SK-N-MC (cell line): ENCODE results near the gene CRACDL.
"Not testable (repeated sequence)": the region's sequence is repeated elsewhere in the genome, so short reads cannot be mapped to it uniquely, and the experiment has no call there.

Experiments used
- DNase-seq: peaks from one replicate; pipeline ENCODE4 v3.0.0-alpha.2; 2011; ENCODE audit warnings: low read depth, low spot score
- H3K27ac ChIP-seq: fragments of 200-600 bp; sonication (generic); 2 replicates; pipeline ENCODE4 v1.5.1; 2016; ENCODE audit warnings: mixed run types
- H3K36me3 ChIP-seq: fragments of 200-600 bp; sonication (generic); 2 replicates; pipeline ENCODE4 v1.6.1; 2017; ENCODE audit warnings: antibody characterized with exemption, low read length, mixed read lengths; ENCODE audit not compliant: insufficient read depth
- H3K4me3 ChIP-seq: fragments of 200-600 bp; sonication (generic); 2 replicates; pipeline ENCODE4 v1.5.1; 2016
- H3K9ac ChIP-seq: fragments of 200-600 bp; sonication (generic); 2 replicates; pipeline ENCODE4 v1.8.0; 2017; ENCODE audit warnings: mixed run types, mixed read lengths; ENCODE audit not compliant: insufficient read length
- H3K9me3 ChIP-seq: fragments of 200-600 bp; sonication (generic); 2 replicates; pipeline ENCODE4 v1.6.1; 2017; ENCODE audit warnings: low read depth, mild to moderate bottlenecking, antibody characterized with exemption, low read length, moderate library complexity, mixed read lengths
- EZH2 ChIP-seq: fragments of 200-600 bp; sonication (generic); IDR thresholded peaks from one replicate; pipeline ENCODE4 v1.6.1; 2017; ENCODE audit warnings: antibody characterized with exemption
- FOXP2 ChIP-seq: optimal IDR thresholded peaks from 2 replicates; pipeline ENCODE3; 2011; ENCODE audit warnings: mild to moderate bottlenecking, moderate library complexity; ENCODE audit not compliant: insufficient read depth; ENCODE audit errors: extremely low read length, control extremely low read depth
- POLR2AphosphoS5 ChIP-seq: IDR thresholded peaks from 2 replicates; pipeline ENCODE4 v1.6.1; 2012; ENCODE audit warnings: mild to moderate bottlenecking, low read depth, low read length, borderline replicate concordance

Gene CRACDL

DNA sequence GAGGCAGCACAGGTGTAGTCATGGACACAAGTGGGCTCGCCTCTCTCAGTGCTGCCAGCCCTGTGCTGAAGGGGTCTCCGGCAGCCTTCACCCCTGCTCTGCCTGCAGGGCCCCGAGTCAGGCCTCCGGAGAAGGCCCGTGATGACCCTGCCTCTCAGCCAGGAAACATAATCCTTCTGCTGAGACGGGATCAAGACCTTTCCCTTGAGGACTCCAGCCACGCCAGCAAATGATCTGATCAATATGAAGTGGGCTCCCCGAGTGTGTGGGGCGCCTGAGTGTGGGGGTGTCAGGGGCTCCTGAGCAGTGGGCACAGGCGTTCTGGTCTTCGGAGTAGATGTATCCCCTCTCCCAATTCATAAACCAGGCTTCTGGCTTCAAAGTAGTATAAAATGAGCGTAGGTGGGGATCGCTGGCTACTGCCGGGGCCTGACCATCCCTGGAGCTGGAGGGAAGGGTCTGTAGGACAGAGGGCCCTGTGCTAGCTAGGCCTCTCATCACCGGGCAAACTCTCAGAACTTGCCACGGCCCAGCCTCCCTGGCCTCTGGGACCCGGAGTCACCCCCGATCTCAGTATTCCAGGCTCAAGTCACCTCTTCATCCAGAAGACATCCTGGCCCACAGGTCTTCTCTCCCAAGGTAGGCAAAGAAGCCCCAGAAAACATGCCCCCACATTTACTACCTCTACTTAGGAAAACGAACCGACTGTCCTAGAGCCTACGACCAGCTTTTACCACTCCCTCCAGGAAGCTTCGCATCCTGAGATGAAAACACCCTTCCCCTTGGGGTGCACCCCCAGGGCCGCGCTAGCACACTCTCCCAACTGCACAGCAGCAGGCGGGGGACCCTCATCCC is 33.6 kb downstream of the CRACDL start:
- no peaks in the 10 kb centered on the region for H3K9me3 ChIP-seq
- H3K9ac ChIP-seq = no peak overlapping the region
- no peak overlapping the region for H3K27ac ChIP-seq
- no peak for DNase-seq
- no peaks in the 10 kb centered on the region for H3K36me3 ChIP-seq
- H3K4me3 ChIP-seq = no peak overlapping the region
- TF ChIP-seq EZH2 = no peak

DNA sequence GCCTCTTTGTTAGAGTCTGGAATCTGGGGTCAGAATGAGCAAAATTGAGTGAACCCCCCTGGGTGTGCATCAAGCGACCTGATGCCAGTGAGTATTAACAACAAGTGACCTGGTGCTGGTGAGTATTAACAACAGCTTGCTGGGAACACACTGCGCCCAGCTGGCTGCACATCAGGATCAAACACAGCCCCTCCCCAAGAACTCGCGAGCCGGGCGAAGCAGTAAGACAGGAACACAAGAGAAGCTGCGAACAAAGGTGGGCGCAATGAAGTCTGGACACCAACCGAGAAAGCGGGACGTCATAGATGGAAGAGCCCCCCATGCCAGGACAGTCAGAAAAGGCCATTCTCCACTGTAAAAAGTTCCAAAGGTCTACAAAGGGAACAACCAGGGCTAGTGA is 34.3 kb downstream of the CRACDL start:
- no peak overlapping the region for H3K27ac ChIP-seq

DNA sequence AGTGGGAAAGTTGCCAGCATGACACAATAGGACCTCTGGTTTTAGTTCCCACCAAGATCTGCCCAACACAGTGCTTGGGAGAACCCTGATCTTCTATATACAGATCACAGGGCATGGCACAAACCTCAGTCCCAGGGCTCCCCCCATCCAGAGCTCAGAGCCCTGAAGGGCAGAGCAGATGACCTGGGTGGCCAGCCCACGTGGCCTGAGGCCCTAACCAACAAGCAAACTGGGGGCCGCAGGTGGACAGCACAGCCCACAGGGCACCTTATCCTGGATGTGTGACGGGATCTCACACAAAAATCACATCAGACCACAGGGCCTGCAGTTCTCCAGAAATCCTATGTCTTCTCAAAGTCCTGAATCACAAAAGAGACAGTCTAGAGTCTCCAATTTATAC is 34.7 kb downstream of the CRACDL start:
- TF ChIP-seq EZH2 (no peak), FOXP2 (no peak), POLR2AphosphoS5 (no peak)
- no peak for DNase-seq
- Histone ChIP-seq H3K9me3 (no peaks in the 10 kb centered on the region), H3K4me3 (no peak overlapping the region), H3K9ac (no peak overlapping the region), H3K36me3 (no peaks in the 10 kb centered on the region), H3K27ac (no peak overlapping the region)

More for the DNA sequence above, 34.3 kb downstream of the CRACDL start:
- TF ChIP-seq EZH2 = no peak
- no peak for TF ChIP-seq POLR2AphosphoS5
- no peak for TF ChIP-seq FOXP2
- Histone ChIP-seq H3K9me3 (no peaks in the 10 kb centered on the region), H3K9ac (no peak overlapping the region), H3K36me3 (no peaks in the 10 kb centered on the region), H3K4me3 (no peak overlapping the region)
- no peak for DNase-seq

DNA sequence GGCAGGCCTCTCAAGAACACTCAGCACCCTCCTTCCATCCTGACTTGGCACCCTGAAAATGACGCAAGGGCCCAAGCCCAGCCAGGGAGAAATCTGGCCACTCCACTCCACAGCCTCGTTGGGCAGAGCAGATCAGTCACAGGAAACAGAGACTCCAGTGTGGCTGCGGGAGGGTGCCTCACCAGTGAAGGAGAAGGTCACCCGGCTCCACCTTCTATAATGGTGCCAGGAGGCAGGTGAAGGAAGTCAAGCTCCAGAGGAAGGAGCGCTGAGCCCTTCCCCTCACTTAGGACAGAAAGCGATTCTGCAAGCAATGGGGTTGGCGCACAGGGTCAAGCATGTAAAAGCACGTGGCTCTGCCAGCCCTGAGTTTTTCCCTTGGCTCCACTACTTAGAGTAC is 35.3 kb downstream of the CRACDL start:
- no peak overlapping the region for H3K9ac ChIP-seq
- no peak overlapping the region for H3K27ac ChIP-seq
- no peak for DNase-seq
- H3K36me3 ChIP-seq = no peaks in the 10 kb centered on the region
- H3K9me3 ChIP-seq = no peaks in the 10 kb centered on the region
- H3K4me3 ChIP-seq = no peak overlapping the region
- TF ChIP-seq FOXP2 (no peak), EZH2 (no peak), POLR2AphosphoS5 (no peak)

DNA sequence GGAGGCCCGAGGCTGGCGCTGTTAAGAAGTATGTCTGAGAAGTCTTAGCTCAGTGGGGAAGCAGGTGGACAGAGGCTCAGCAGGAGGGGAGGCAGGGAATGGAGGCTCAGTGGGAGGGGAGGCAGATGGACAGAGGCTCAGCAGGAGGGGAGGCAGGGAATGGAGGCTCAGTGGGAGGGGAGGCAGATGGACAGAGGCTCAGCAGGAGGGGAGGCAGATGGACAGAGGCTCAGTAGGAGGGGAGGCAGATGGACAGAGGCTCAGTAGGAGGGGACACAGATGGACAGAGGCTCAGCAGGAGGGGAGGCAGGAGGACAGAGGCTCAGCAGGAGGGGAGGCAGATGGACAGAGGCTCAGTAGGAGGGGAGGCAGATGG is 36.3 kb downstream of the CRACDL start:
- not testable (repeated sequence) for H3K27ac ChIP-seq, DNase-seq, H3K9ac ChIP-seq, H3K36me3 ChIP-seq, H3K4me3 ChIP-seq, H3K9me3 ChIP-seq

DNA sequence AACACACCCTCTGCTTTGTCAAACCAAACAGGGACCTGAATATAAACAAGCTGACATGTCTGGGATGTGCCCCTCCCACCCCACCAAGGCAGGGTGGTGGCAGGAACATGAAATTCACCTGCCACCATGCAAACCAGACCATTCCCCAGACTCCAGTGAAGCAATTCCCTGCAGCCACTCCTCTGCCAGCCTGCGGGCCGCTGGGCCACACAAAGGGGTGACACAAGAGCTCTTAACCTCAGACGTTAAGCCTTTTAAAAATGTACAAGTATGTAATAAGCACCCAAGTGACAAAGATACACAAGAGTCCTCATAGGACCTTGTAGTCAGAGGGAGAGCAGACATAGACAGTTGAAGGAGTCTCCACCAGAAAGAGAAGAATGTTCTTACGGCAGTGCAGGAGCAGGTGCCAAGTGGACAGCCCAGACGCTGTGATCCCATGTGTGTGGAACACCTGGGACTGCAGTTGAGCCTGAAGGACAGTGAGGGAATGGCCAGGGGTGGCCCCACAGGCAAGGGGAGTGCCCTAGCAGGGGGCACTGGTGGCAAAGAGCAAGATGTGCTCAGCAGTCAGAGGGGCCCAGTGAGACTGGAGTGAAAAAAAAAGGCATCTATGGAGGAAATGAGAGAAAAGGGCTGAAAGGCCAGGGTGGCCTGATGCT is 36.9 kb downstream of the CRACDL start:
- no peaks in the 10 kb centered on the region for H3K9me3 ChIP-seq
- TF ChIP-seq EZH2 (no peak), POLR2AphosphoS5 (no peak), FOXP2 (no peak)
- no peak overlapping the region for H3K27ac ChIP-seq
- H3K36me3 ChIP-seq = no peaks in the 10 kb centered on the region
- no peak overlapping the region for H3K4me3 ChIP-seq
- DNase-seq = no peak
- no peak overlapping the region for H3K9ac ChIP-seq

DNA sequence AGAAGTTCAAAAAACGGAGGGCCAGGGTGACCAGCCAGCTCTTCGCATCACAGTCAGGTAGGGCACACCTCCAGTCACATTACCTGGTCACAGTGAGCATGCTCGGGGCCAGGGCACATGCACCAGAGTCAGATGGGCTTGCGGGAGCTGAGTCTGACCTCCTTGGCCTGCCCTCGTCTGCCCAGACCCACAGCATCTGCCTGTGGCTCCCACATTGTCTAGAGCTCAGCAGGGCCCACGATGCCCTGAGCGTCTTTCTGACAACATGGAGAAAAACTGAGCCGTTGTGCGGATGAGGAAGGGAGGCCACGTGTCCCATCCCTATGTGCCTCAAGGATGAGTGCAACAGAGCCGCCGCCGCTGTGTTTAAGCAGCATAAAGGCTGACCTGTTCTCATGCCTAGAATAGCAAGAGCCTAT is 37.6 kb downstream of the CRACDL start:
- no peak for DNase-seq
- TF ChIP-seq EZH2 = no peak
- no peak for TF ChIP-seq FOXP2
- no peak for TF ChIP-seq POLR2AphosphoS5
- Histone ChIP-seq H3K36me3 (no peaks in the 10 kb centered on the region), H3K9ac (no peak overlapping the region), H3K9me3 (no peaks in the 10 kb centered on the region), H3K27ac (no peak overlapping the region), H3K4me3 (no peak overlapping the region)

DNA sequence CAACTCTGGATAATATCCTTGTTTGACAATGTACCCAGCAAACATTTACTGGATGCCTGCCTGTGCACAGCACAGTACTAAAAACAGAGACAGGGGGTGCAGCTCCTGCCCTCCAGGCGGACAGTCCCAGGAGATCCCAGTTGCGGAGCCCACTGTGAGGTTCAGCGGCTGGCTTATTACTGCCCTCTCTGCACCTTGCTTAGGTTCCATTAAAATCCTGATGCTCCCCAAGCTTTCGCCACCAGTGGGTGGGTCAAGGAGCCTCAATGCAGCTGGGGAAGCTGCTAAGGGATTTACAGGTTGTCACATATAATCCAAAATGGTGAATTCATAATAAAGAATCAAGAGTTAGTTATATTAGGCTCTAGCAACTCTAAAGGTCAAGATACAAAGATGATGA is 38.3 kb downstream of the CRACDL start:
- no peaks in the 10 kb centered on the region for H3K36me3 ChIP-seq
- no peak overlapping the region for H3K27ac ChIP-seq
- H3K4me3 ChIP-seq = no peak overlapping the region
- no peaks in the 10 kb centered on the region for H3K9me3 ChIP-seq
- DNase-seq = no peak
- no peak overlapping the region for H3K9ac ChIP-seq
- TF ChIP-seq POLR2AphosphoS5 = no peak
- no peak for TF ChIP-seq FOXP2
- no peak for TF ChIP-seq EZH2

DNA sequence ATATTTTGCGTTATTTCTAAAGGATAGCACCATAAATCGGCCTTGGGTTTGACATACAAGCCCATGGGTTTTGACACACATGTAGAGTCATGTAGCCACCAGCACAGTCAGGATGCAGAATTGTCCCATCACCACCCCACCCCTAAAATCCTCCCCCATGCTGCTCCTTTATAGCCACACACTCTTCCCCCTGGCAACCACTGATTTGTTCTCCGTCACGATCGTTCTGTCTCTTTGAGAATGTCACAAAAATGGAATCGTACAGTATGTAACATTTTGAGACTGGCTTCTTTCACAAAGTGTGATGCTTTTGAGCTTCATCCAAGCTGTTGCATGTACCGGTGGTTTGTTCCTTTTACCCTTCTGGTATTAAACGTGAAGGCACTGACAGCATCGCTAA is 39.1 kb downstream of the CRACDL start:
- no peak for DNase-seq
- H3K9ac ChIP-seq = no peak overlapping the region
- no peak for TF ChIP-seq EZH2
- TF ChIP-seq POLR2AphosphoS5 = no peak
- no peak for TF ChIP-seq FOXP2
- no peaks in the 10 kb centered on the region for H3K36me3 ChIP-seq
- no peak overlapping the region for H3K4me3 ChIP-seq
- no peak overlapping the region for H3K27ac ChIP-seq
- no peaks in the 10 kb centered on the region for H3K9me3 ChIP-seq
